GM12878 (cell line): ENCODE results near the gene RCE1. TPM values are rescaled to one million over a fixed set of nuclear protein-coding genes. Genes with fewer than 3 reads are reported as not detected.

Source experiments
- ATAC-seq: fragments of 200-7000 bp; cut with Tn5 transposase; 3 replicates; pipeline ENCODE4 v1.9.1; 2020; ENCODE audit warnings: mild to moderate bottlenecking, moderate library complexity
- BruUV-seq: library from RNA; stranded (reverse); fragments of 400-500 nt; replicated peaks from 2 replicates; lab custom pipeline; 2021; lab: Mats Ljungman, UMichigan
- CTCF ChIA-PET: fragments of 300-600 bp; sonication (Branson Sonifier 250); formaldehyde crosslinking; extraction: SDS; loops from one replicate; lab custom pipeline; 2021; ENCODE audit warnings: inconsistent platforms; lab: Yijun Ruan, JAX
- POLR2A ChIA-PET: fragments of 350-600 bp; formaldehyde crosslinking; extraction: SDS; loops from one replicate; lab custom pipeline; 2021; ENCODE audit warnings: inconsistent platforms; lab: Charles Lee
- RAD21 ChIA-PET: fragments of 300-600 bp; sonication (Branson Sonifier 250); formaldehyde crosslinking; loops from one replicate; lab custom pipeline; 2023; ENCODE audit warnings: antibody characterized with exemption; ENCODE audit not compliant: unreplicated experiment; lab: Charles Lee
- SMC1A ChIA-PET: fragments of 300-600 bp; sonication (Branson Sonifier 250); formaldehyde crosslinking; loops from one replicate; lab custom pipeline; 2023; ENCODE audit not compliant: unreplicated experiment, uncharacterized antibody; lab: Charles Lee
- DNase-seq: peaks from one replicate; pipeline ENCODE4 v3.0.0-alpha.2; 2011; ENCODE audit warnings: low read depth, low spot score
- FAIRE-seq: peaks from 3 replicates; lab custom pipeline; 2011; peaks lifted over from hg19 to GRCh38; lab: Jason Lieb, UNC
- H2AFZ ChIP-seq: 2 replicates; pipeline ENCODE4 v1.6.0; 2011; ENCODE audit warnings: low read depth, low read length, control low read depth; ENCODE audit not compliant: control insufficient read depth
- H3K27ac ChIP-seq: 2 replicates; pipeline ENCODE4 v1.5.1; 2011; ENCODE audit warnings: control low read depth; ENCODE audit not compliant: control insufficient read depth, insufficient read depth
- H3K27me3 ChIP-seq, 2 experiments: replicated peaks in 1 of 2; 2 replicates each; pipeline versions ENCODE4 v1.6.0 to v1.6.1; 2011; ENCODE audit warnings: low read length in 1 of 2; ENCODE audit not compliant: control insufficient read depth in 2 of 2, insufficient read depth in 2 of 2
- H3K36me3 ChIP-seq, 2 experiments: 2 replicates each; pipeline ENCODE4 v1.5.1; 2011; ENCODE audit warnings: low read length in 1 of 2; ENCODE audit not compliant: control insufficient read depth in 2 of 2, insufficient read depth in 2 of 2
- H3K4me1 ChIP-seq: 2 replicates; pipeline ENCODE4 v1.6.1; 2011; ENCODE audit warnings: mild to moderate bottlenecking, low read length, moderate library complexity, mixed read lengths; ENCODE audit not compliant: control insufficient read depth, insufficient read depth
- H3K4me2 ChIP-seq: 2 replicates; pipeline ENCODE4 v1.6.0; 2011; ENCODE audit warnings: control low read depth; ENCODE audit not compliant: control insufficient read depth, insufficient read depth
- H3K4me3 ChIP-seq: fragments of 200-600 bp; sonication (generic); 2 replicates; pipeline ENCODE4 v1.5.1; 2016
- H3K79me2 ChIP-seq: 2 replicates; pipeline ENCODE4 v1.6.0; 2011; ENCODE audit warnings: low read length; ENCODE audit not compliant: control insufficient read depth, insufficient read depth
- H3K9ac ChIP-seq: 2 replicates; pipeline ENCODE4 v1.8.0; 2011; ENCODE audit warnings: low read length, control low read depth, mixed read lengths; ENCODE audit not compliant: control insufficient read depth, insufficient read depth
- H3K9me3 ChIP-seq: replicated peaks from 3 replicates; pipeline ENCODE4 v1.5.1; 2011; ENCODE audit warnings: mild to moderate bottlenecking, low read length; ENCODE audit not compliant: control insufficient read depth, insufficient read depth
- H4K20me1 ChIP-seq: 2 replicates; pipeline ENCODE4 v1.6.0; 2011; ENCODE audit not compliant: control insufficient read depth, insufficient read depth
- BCL3 ChIP-seq: IDR thresholded peaks from 2 replicates; pipeline ENCODE4 v1.6.1; 2011; ENCODE audit warnings: borderline replicate concordance, low read depth, mild to moderate bottlenecking, moderate library complexity, low read length; ENCODE audit not compliant: insufficient read depth, poor library complexity, severe bottlenecking
- JUNB ChIP-seq: IDR thresholded peaks from 2 replicates; pipeline ENCODE4 v1.6.1; 2016; ENCODE audit warnings: antibody characterized with exemption, mild to moderate bottlenecking
- MTA2 ChIP-seq: fragments of 450-650 bp; IDR thresholded peaks from 2 replicates; pipeline ENCODE4 v1.6.1; 2016; ENCODE audit warnings: low read depth, mild to moderate bottlenecking, moderate library complexity
- MTA3 ChIP-seq: IDR thresholded peaks from 2 replicates; pipeline ENCODE4 v1.6.1; 2012; ENCODE audit warnings: low read length, inconsistent platforms, borderline replicate concordance
- MXI1 ChIP-seq: fragments of 150-350 bp; IDR thresholded peaks from 2 replicates; pipeline ENCODE4 v1.6.1; 2011; ENCODE audit warnings: low read depth, mild to moderate bottlenecking, inconsistent platforms, low read length, improper control_type of control experiment
- MYC ChIP-seq: IDR thresholded peaks from 2 replicates; pipeline ENCODE4 v1.6.1; 2011; ENCODE audit warnings: mild to moderate bottlenecking, low read length, moderate library complexity, inconsistent platforms; ENCODE audit not compliant: insufficient read depth, insufficient replicate concordance, insufficient read length, severe bottlenecking
- RCOR1 ChIP-seq: conservative IDR thresholded peaks from 2 replicates; pipeline ENCODE4 v1.6.1; 2012; ENCODE audit warnings: low read depth, low read length, improper control_type of control experiment
- RELB ChIP-seq: fragments of 450-650 bp; IDR thresholded peaks from 2 replicates; pipeline ENCODE4 v1.6.1; 2017; ENCODE audit warnings: low read depth, mild to moderate bottlenecking, moderate library complexity
- SMARCA5 ChIP-seq: fragments of 450-650 bp; IDR thresholded peaks from 2 replicates; pipeline ENCODE4 v1.6.1; 2017; ENCODE audit warnings: mild to moderate bottlenecking
- YY1 ChIP-seq: IDR thresholded peaks from 2 replicates; pipeline ENCODE4 v1.6.1; 2011; ENCODE audit warnings: low read depth, mild to moderate bottlenecking, low read length
- ZBTB4 ChIP-seq: fragments of 450-650 bp; formaldehyde crosslinking; IDR thresholded peaks from 2 replicates; pipeline ENCODE4 v1.4.0; 2022; ENCODE audit warnings: mild to moderate bottlenecking, moderate library complexity
- WGBS: methylation state at CpG from one replicate; pipeline ENCODE4 v1.1.6; 2016; ENCODE audit warnings: low lambda C conversion rate; ENCODE audit not compliant: insufficient replicate concordance, insufficient coverage; ENCODE audit errors: missing lambda C conversion rate; 5-methylcytosine and 5-hydroxymethylcytosine counted together
- in situ Hi-C: fragments of 300-500 bp; cut with MboI; formaldehyde crosslinking; loops from 9 replicates; pipeline ENCODE4 v1.14.3; 2018; ENCODE audit warnings: mixed read lengths
- intact Hi-C: fragments of 100-400 bp; cut with micrococcal nuclease; formaldehyde crosslinking; loops from one replicate; pipeline ENCODE4 v1.14.2; 2022; ENCODE audit not compliant: unreplicated experiment
- polyA plus RNA-seq, 11 experiments: library from polyadenylated mRNA; depleted of rRNA in 4 of 11; unstranded in 6 of 11; stranded (reverse) in 5 of 11; fragments of >200 nt; fragmentation: Nextera tagmentation in 4 of 11; fragmentation: Illumina TruSeq in 1 of 11; extraction: Ambion mirVana in 4 of 11; extraction: Trizol in 1 of 11; gene quantifications; 1 replicate in 1 of 11; 2 replicates in 10 of 11; pipeline versions ENCODE4 v1.2.1 to v1.2.3, GENCODE V29; 2011 to 2016; ENCODE audit warnings: inconsistent platforms in 2 of 11, missing spikeins in 2 of 11, low read depth in 1 of 11
- total RNA-seq, 4 experiments: library from RNA; depleted of rRNA in 3 of 4; stranded (reverse); fragments of >200 nt in 3 of 4; fragmentation: Illumina TruSeq in 1 of 4; extraction: Trizol in 1 of 4; gene quantifications; 2 replicates each; pipeline versions ENCODE4 v1.2.1 to v1.2.3, GENCODE V29; 2013 to 2021

RCE1 gene
- total and polyA plus RNA-seq, 10 of the 15 experiments (the other 5 are each of a cell fraction or from before 2014, with no cell fraction given) = 0.79 to 32.9 (median 16.4) TPM

- intact Hi-C loops (no loop called here), in situ Hi-C loops (no loop called here)
- no peaks in the 10 kb centered on the region for H3K9me3 ChIP-seq
- BruUV-seq = no TSS peak
- no peak overlapping the region for H3K4me3 ChIP-seq
- H3K27me3 ChIP-seq = no peaks in the 10 kb centered on the region
- CTCF ChIA-PET = no interaction called here
- SMC1A ChIA-PET = no interaction called here
- RAD21 ChIA-PET = no interaction called here
- H3K79me2 ChIP-seq = peaks cover 21% of the 10 kb centered on the region
- POLR2A ChIA-PET = no interaction called here
- peaks cover 0 to 4% of the 10 kb centered on the region in 2 experiments; a peak in 2 of 4 replicates for H3K36me3 ChIP-seq
- H4K20me1 ChIP-seq = no peaks in the 10 kb centered on the region
- no peak overlapping the region for H3K4me2 ChIP-seq
- TF ChIP-seq MYC (no peak), BCL3 (no peak), RCOR1 (no peak), MXI1 (no peak), MTA2 (no peak), ZBTB4 (CRISPR knock-in tag) (no peak), RELB (no peak), YY1 (no peak), JUNB (no peak), MTA3 (no peak), SMARCA5 (no peak)
- TF ChIP-seq, all 136 proteins: peak for 0
- WGBS = 91% methylated on average over 14 of the region's 14 CpGs
- DNase-seq = no peak
- Histone ChIP-seq H3K27ac (no peak overlapping the region), H3K4me1 (peaks cover 7% of the 10 kb centered on the region), H3K9ac (no peak overlapping the region), H2AFZ (no peak overlapping the region)
- no peak for FAIRE-seq
- no peak for ATAC-seq
Measured at GRCh38 chr11:66847461-66848232, 4.4 kb downstream of the RCE1 start.
